Measurements from ENCODE around the gene ZNF215. TPM values are rescaled to one million over a fixed set of nuclear protein-coding genes. Genes with fewer than 3 reads are reported as not detected.
A peak's percentile ranks its signal among the peaks of the same experiment; 100 is the strongest.
"Not testable (repeated sequence)": the region's sequence is repeated elsewhere in the genome, so short reads cannot be mapped to it uniquely, and the experiment has no call there.

The ZNF215 gene
- 1 to 10 TPM; 3.6 to 7.3 TPM for total RNA-seq

- no peaks in the 10 kb centered on the region for H3K9me3 ChIP-seq
- no peak for TF ChIP-seq CTCF (IDR thresholded peaks at IDR 0.05)
- H3K27ac ChIP-seq = peak within 1 kb of the TSS; percentile 67
- H3K4me3 ChIP-seq = peak within 1 kb of the TSS; percentile 63
- intact Hi-C loops (cut with DNase I) = no loop called here
- DNase-seq = peak; percentile 91
- H3K4me1 ChIP-seq = no peaks in the 10 kb centered on the region
- no peaks in the 10 kb centered on the region for H3K36me3 ChIP-seq
- H3K27me3 ChIP-seq = no peaks in the 10 kb centered on the region
- peak within 1 kb of the TSS; percentile 80 to 85 for H3K9ac ChIP-seq (ENCODE audit: low read depth in 2 of 2, low read length in 2 of 2)
Observed at GRCh38 chr11:6926208-6927029, at the start of gene ZNF215. Gene ZNF215 (plus strand): TSS chr11:6926426. CDS start chr11:6932273, 5,847 bp downstream.

GRCh38 chr11:6876914-6877313 is 49.3 kb upstream of the ZNF215 start:
- Histone ChIP-seq H3K9me3 (no peaks in the 10 kb centered on the region), H3K27me3 (no peaks in the 10 kb centered on the region), H3K9ac (ENCODE audit: low read depth in 2 of 2, low read length in 2 of 2) (no peak overlapping the region), H3K4me1 (no peaks in the 10 kb centered on the region), H3K4me3 (no peak overlapping the region), H3K27ac (no peak overlapping the region), H3K36me3 (no peaks in the 10 kb centered on the region)
- intact Hi-C loops (cut with DNase I) = no loop called here
- no peak for TF ChIP-seq CTCF (IDR thresholded peaks at IDR 0.05)
- no peak for DNase-seq

- Histone ChIP-seq H3K4me1 (no peaks in the 10 kb centered on the region), H3K9ac (ENCODE audit: low read depth in 2 of 2, low read length in 2 of 2) (no peak overlapping the region), H3K4me3 (no peak overlapping the region), H3K27me3 (no peaks in the 10 kb centered on the region), H3K27ac (no peak overlapping the region), H3K9me3 (no peaks in the 10 kb centered on the region), H3K36me3 (no peaks in the 10 kb centered on the region)
- TF ChIP-seq CTCF (IDR thresholded peaks at IDR 0.05) = no peak
- intact Hi-C loops (cut with DNase I) = no loop called here
- DNase-seq = no peak
Observed at GRCh38 chr11:6882751-6883150, 43.5 kb upstream of the ZNF215 start.

GRCh38 chr11:6887711-6888110 is 38.5 kb upstream of the ZNF215 start:
- H3K4me3 ChIP-seq; intact Hi-C loops (cut with DNase I); DNase-seq; H3K27me3 ChIP-seq; H3K36me3 ChIP-seq; H3K9ac ChIP-seq (ENCODE audit: low read depth in 2 of 2, low read length in 2 of 2); H3K9me3 ChIP-seq; H3K4me1 ChIP-seq; H3K27ac ChIP-seq: not testable (repeated sequence)

- no peak overlapping the region for H3K4me3 ChIP-seq
- intact Hi-C loops (cut with DNase I) = no loop called here
- H3K4me1 ChIP-seq = no peaks in the 10 kb centered on the region
- H3K36me3 ChIP-seq = no peaks in the 10 kb centered on the region
- no peaks in the 10 kb centered on the region for H3K9me3 ChIP-seq
- DNase-seq = no peak
- H3K9ac ChIP-seq (ENCODE audit: low read depth in 2 of 2, low read length in 2 of 2) = no peak overlapping the region
- TF ChIP-seq CTCF (IDR thresholded peaks at IDR 0.05) = no peak
- H3K27ac ChIP-seq = no peak overlapping the region
- H3K27me3 ChIP-seq = no peaks in the 10 kb centered on the region
Observed at GRCh38 chr11:6888830-6889229, 37.4 kb upstream of the ZNF215 start.

GRCh38 chr11:6889835-6890234 is 36.4 kb upstream of the ZNF215 start:
- Histone ChIP-seq H3K4me3 (no peak overlapping the region), H3K4me1 (no peaks in the 10 kb centered on the region), H3K27ac (no peak overlapping the region), H3K9ac (ENCODE audit: low read depth in 2 of 2, low read length in 2 of 2) (no peak overlapping the region), H3K27me3 (no peaks in the 10 kb centered on the region), H3K9me3 (no peaks in the 10 kb centered on the region), H3K36me3 (no peaks in the 10 kb centered on the region)
- DNase-seq = no peak
- TF ChIP-seq CTCF (IDR thresholded peaks at IDR 0.05) = no peak
- intact Hi-C loops (cut with DNase I) = no loop called here
